Neural cell (in vitro differentiated cells): ENCODE results near the gene MYL12A. TPM values are rescaled to one million over a fixed set of nuclear protein-coding genes. Genes with fewer than 3 reads are reported as not detected.

Experiments used
- H2AFZ ChIP-seq: fragments of 200-600, 300-800 bp; sonication (generic), shearing (Covaris generic); 2 replicates; pipeline ENCODE4 v1.6.0; 2014; ENCODE audit warnings: low read depth, mild to moderate bottlenecking, antibody characterized with exemption, low read length, moderate library complexity
- H3F3A ChIP-seq: fragments of 200-600 bp; shearing (Covaris generic); 2 replicates; pipeline ENCODE4 v1.6.1; 2016; ENCODE audit warnings: mild to moderate bottlenecking, moderate library complexity, mixed read lengths, antibody characterized with exemption, low read length; ENCODE audit not compliant: insufficient read depth, poor library complexity, severe bottlenecking
- H3K27ac ChIP-seq: fragments of 200-600, 300-800 bp; sonication (generic), shearing (Covaris generic); 2 replicates; pipeline ENCODE4 v1.5.1; 2014; ENCODE audit warnings: mild to moderate bottlenecking, low read length, moderate library complexity
- H3K27me3 ChIP-seq: fragments of 300-800, 200-600 bp; sonication (generic), shearing (Covaris generic); 2 replicates; pipeline ENCODE4 v1.6.0; 2014; ENCODE audit warnings: mild to moderate bottlenecking, low read depth, low read length, moderate library complexity; ENCODE audit not compliant: insufficient read depth
- H3K36me3 ChIP-seq: fragments of 300-800, 200-600 bp; sonication (generic), shearing (Covaris generic); 2 replicates; pipeline ENCODE4 v1.5.1; 2014; ENCODE audit warnings: mild to moderate bottlenecking, antibody characterized with exemption, low read length, moderate library complexity; ENCODE audit not compliant: insufficient read depth
- H3K4me2 ChIP-seq: fragments of 300-800, 200-600 bp; sonication (generic), shearing (Covaris generic); 2 replicates; pipeline ENCODE4 v1.6.0; 2014; ENCODE audit warnings: mild to moderate bottlenecking, low read length
- H3K4me3 ChIP-seq: fragments of 300-800, 200-600 bp; sonication (generic), shearing (Covaris generic); 2 replicates; pipeline ENCODE4 v1.5.1; 2014; ENCODE audit warnings: mild to moderate bottlenecking, low read length, moderate library complexity
- H3K79me2 ChIP-seq: fragments of 200-600 bp; shearing (Covaris generic); replicated peaks from 2 replicates; pipeline ENCODE4 v1.6.0; 2014; ENCODE audit warnings: mild to moderate bottlenecking, low read length, moderate library complexity; ENCODE audit not compliant: insufficient read depth
- H3K9ac ChIP-seq: fragments of 300-800, 200-600 bp; sonication (generic), shearing (Covaris generic); 2 replicates; pipeline ENCODE4 v1.6.1; 2016; ENCODE audit warnings: mild to moderate bottlenecking, low read length, mixed read lengths
- H3K9me2 ChIP-seq: fragments of 200-600 bp; shearing (Covaris generic); 2 replicates; pipeline ENCODE4 v1.6.1; 2016; ENCODE audit warnings: mild to moderate bottlenecking, low read length, mixed read lengths; ENCODE audit not compliant: insufficient read depth
- H3K9me3 ChIP-seq: fragments of 200-600, 300-800 bp; sonication (generic), shearing (Covaris generic); 2 replicates; pipeline ENCODE4 v1.6.1; 2016; ENCODE audit warnings: mild to moderate bottlenecking, mixed run types, low read length, moderate library complexity, mixed read lengths
- H4K20me1 ChIP-seq: fragments of 200-600 bp; shearing (Covaris generic); 2 replicates; pipeline ENCODE4 v1.6.1; 2016; ENCODE audit warnings: mild to moderate bottlenecking, mixed run types; ENCODE audit not compliant: insufficient read depth
- EP300 ChIP-seq: fragments of 450-650 bp; conservative IDR thresholded peaks from 2 replicates; pipeline ENCODE4 v1.6.1; 2014; ENCODE audit warnings: antibody characterized with exemption, mild to moderate bottlenecking, moderate library complexity; ENCODE audit not compliant: poor library complexity, severe bottlenecking
- EZH2 ChIP-seq: fragments of 200-600, 300-800 bp; shearing (Covaris generic), sonication (generic); IDR thresholded peaks from 2 replicates; pipeline ENCODE4 v1.6.1; 2014; ENCODE audit warnings: antibody characterized with exemption, low read length, borderline replicate concordance, mild to moderate bottlenecking; ENCODE audit not compliant: insufficient read depth, poor library complexity, severe bottlenecking
- MXI1 ChIP-seq: fragments of 450-650 bp; conservative IDR thresholded peaks from 2 replicates; pipeline ENCODE4 v1.6.1; 2014; ENCODE audit warnings: antibody characterized with exemption, mild to moderate bottlenecking; ENCODE audit not compliant: poor library complexity, severe bottlenecking
- POLR2AphosphoS5 ChIP-seq: IDR thresholded peaks from 2 replicates; pipeline ENCODE4 v1.6.1; 2012
- RAD21 ChIP-seq: fragments of 450-650 bp; conservative IDR thresholded peaks from 2 replicates; pipeline ENCODE4 v1.6.1; 2014; ENCODE audit warnings: antibody characterized with exemption, mild to moderate bottlenecking, moderate library complexity
- REST ChIP-seq: IDR thresholded peaks from 2 replicates; pipeline ENCODE4 v1.6.1; 2012; ENCODE audit warnings: borderline replicate concordance
- SMC3 ChIP-seq: fragments of 450-650 bp; conservative IDR thresholded peaks from 2 replicates; pipeline ENCODE4 v1.6.1; 2014; ENCODE audit warnings: antibody characterized with exemption, mild to moderate bottlenecking, moderate library complexity; ENCODE audit not compliant: poor library complexity
- TAF1 ChIP-seq: IDR thresholded peaks from 2 replicates; pipeline ENCODE4 v1.6.1; 2012; ENCODE audit warnings: low read depth
- polyA plus RNA-seq: library from polyadenylated mRNA; depleted of rRNA; stranded (reverse); fragments of >200 nt; gene quantifications from 2 replicates; pipeline ENCODE4 v1.2.3, GENCODE V29; 2014
- TF ChIP-seq, protein P1 (sequence below): fragments of 450-650 bp; IDR thresholded peaks from 2 replicates; pipeline ENCODE4 v1.5.1; 2014; ENCODE audit warnings: antibody characterized with exemption, mild to moderate bottlenecking, moderate library complexity; ENCODE audit not compliant: poor library complexity, severe bottlenecking

Gene MYL12A
- polyA plus RNA-seq, 1 donor from 2014 or later = 62.7 TPM

DNA sequence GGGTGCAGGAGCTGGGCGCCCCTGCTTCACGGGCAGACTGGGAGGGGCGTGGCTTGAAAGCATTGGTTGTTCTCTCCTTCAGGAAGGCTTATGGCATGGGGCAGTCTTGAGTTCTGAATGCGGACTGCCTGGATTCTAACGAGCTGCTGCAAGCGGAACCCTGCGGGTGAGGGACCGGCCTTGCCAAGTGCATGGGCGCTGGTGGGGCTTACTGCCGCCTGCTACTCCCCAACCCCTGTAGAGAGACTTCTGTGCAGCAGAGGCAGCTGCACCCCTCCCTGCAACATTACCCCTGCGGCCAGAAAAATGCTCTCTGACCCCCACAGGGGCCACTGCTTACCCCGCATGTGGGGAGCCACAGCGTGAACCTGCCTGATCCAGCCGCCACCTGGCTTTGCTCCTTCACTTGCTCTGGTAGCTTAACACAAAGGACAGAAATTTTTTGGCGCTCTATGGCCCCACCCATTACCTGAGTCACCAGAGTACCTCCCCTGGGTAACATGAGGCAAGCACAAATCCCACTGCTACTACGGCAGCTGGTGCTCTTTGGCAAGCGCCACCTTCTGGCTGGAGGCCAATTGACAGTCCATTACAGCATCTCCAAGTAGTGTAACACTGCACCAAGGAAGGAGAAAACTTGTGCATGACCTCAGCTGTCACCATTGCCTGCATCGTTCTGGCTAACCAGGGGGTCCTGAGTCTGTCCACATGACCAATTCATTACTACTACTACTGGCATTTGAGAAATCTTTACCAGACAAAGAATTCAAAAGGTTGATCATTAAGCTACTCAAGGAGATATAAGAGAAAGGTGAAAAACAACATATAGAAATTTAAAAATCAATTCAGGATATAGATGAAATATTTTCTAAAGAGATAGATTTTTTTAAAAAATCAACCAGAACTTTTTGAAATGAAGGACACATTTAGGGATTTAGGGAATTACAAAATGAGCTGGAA, 49.7 kb downstream of the MYL12A start:
- Histone ChIP-seq H3K9me3 (no peaks in the 10 kb centered on the region), H3K36me3 (no peaks in the 10 kb centered on the region), H4K20me1 (no peaks in the 10 kb centered on the region), H3K9ac (peak overlapping the region; percentile 70), H2AFZ (peak overlapping the region; percentile 79), H3F3A (peaks cover 2% of the 10 kb centered on the region), H3K4me2 (peak overlapping the region; percentile 42), H3K4me3 (peak overlapping the region; percentile 74), H3K9me2 (no peaks in the 10 kb centered on the region), H3K27ac (peak overlapping the region; percentile 54), H3K79me2 (no peaks in the 10 kb centered on the region), H3K27me3 (no peaks in the 10 kb centered on the region)
- TF ChIP-seq, protein P1, sequence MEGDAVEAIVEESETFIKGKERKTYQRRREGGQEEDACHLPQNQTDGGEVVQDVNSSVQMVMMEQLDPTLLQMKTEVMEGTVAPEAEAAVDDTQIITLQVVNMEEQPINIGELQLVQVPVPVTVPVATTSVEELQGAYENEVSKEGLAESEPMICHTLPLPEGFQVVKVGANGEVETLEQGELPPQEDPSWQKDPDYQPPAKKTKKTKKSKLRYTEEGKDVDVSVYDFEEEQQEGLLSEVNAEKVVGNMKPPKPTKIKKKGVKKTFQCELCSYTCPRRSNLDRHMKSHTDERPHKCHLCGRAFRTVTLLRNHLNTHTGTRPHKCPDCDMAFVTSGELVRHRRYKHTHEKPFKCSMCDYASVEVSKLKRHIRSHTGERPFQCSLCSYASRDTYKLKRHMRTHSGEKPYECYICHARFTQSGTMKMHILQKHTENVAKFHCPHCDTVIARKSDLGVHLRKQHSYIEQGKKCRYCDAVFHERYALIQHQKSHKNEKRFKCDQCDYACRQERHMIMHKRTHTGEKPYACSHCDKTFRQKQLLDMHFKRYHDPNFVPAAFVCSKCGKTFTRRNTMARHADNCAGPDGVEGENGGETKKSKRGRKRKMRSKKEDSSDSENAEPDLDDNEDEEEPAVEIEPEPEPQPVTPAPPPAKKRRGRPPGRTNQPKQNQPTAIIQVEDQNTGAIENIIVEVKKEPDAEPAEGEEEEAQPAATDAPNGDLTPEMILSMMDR = peak; percentile 91
- peak; percentile 78 for TF ChIP-seq POLR2AphosphoS5
- no peak for TF ChIP-seq EZH2
- peak; percentile 28 for TF ChIP-seq EP300
- TF ChIP-seq REST = peak; percentile 77
- peak; percentile 73 for TF ChIP-seq MXI1
- no peak for TF ChIP-seq RAD21
- TF ChIP-seq TAF1 = peak; percentile 68
- peak; percentile 53 for TF ChIP-seq SMC3

DNA sequence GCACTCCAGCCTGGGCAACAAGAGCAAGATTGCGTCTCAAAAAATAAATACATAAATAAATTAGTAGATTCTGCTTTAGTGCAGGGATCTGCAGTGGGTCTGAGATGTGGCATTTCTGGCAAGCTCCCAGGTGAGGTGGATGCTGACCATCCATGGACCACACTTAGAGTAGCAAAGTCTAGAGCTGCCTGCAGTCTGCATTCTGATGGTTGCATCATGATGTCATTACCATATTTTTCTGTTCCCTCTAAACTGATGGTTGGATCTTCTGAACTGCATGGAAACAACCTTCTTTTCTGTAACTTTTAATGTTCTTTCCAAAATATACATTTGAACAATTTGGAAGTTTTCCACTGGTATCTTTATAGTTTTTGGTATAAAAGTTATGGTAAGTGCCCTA, 57.2 kb downstream of the MYL12A start:
- Histone ChIP-seq H2AFZ (no peak overlapping the region), H3K9me2 (no peaks in the 10 kb centered on the region), H3K4me3 (no peak overlapping the region), H4K20me1 (no peaks in the 10 kb centered on the region), H3F3A (no peaks in the 10 kb centered on the region), H3K79me2 (no peaks in the 10 kb centered on the region), H3K4me2 (no peak overlapping the region), H3K36me3 (no peaks in the 10 kb centered on the region), H3K9me3 (no peaks in the 10 kb centered on the region), H3K27ac (no peak overlapping the region), H3K27me3 (no peaks in the 10 kb centered on the region), H3K9ac (no peak overlapping the region)
- TF ChIP-seq EP300 (no peak), TAF1 (no peak), REST (no peak), POLR2AphosphoS5 (no peak), EZH2 (no peak), RAD21 (no peak), MXI1 (no peak), SMC3 (no peak)
- TF ChIP-seq, protein P1 = no peak
